Endothelial cell of hepatic sinusoid (primary cell): Measurements from ENCODE around the gene CEL.
"Not testable (repeated sequence)": the region's sequence is repeated elsewhere in the genome, so short reads cannot be mapped to it uniquely, and the experiment has no call there.

Source experiments
- in situ Hi-C: cut with HindIII; loops from 2 replicates; pipeline ENCODE4 v1.10.0; 2017; ENCODE audit warnings: low sequenced_read_pairs

CEL gene

GRCh38 chr9:133063159-133063499, 1.3 kb downstream of the CEL start:
- in situ Hi-C loops, result no loop called here

DNA sequence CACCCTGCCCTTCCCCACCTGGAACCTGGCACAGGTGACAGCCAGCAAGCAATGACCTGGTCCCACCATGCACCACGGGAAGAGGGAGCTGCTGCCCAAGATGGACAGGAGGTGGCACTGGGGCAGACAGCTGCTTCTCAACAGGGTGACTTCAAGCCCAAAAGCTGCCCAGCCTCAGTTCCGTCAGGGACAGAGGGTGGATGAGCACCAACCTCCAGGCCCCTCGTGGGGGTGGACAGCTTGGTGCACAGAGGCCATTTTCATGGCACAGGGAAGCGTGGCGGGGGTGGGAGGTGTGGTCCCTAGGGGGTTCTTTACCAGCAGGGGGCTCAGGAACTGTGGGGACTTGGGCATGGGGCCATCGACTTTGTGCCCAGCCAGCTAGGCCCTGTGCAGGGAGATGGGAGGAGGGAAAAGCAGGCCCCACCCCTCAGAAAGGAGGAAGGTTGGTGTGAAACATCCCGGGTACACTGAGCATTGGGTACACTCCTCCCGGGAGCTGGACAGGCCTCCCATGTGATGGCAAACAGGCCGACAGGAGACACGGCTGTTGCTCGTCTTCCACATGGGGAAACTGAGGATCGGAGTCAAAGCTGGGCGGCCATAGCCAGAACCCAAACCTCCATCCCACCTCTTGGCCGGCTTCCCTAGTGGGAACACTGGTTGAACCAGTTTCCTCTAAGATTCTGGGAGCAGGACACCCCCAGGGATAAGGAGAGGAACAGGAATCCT, 1.9 kb downstream of the CEL start:
- in situ Hi-C loops, result no loop called here

- in situ Hi-C loops, result no loop called here
Observed at GRCh38 chr9:133064241-133065069, 2.7 kb downstream of the CEL start.

- in situ Hi-C loops, result no loop called here
Observed at GRCh38 chr9:133065070-133065388, 3.2 kb downstream of the CEL start.

DNA sequence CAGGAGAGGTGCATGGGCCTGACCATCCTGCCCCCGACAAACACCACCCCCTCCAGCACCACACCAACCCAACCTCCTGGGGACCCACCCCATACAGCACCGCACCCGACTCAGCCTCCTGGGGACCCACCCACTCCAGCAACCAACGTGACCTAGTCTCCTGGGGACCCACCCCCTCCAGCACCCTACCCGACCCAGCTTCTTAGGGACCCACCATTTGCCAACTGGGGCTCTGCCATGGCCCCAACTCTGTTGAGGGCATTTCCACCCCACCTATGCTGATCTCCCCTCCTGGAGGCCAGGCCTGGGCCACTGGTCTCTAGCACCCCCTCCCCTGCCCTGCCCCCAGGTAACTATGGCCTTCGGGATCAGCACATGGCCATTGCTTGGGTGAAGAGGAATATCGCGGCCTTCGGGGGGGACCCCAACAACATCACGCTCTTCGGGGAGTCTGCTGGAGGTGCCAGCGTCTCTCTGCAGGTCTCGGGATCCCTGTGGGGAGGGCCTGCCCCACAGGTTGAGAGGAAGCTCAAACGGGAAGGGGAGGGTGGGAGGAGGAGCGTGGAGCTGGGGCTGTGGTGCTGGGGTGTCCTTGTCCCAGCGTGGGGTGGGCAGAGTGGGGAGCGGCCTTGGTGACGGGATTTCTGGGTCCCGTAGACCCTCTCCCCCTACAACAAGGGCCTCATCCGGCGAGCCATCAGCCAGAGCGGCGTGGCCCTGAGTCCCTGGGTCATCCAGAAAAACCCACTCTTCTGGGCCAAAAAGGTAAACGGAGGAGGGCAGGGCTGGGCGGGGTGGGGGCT, 4.6 kb downstream of the CEL start:
- in situ Hi-C loops, result no loop called here

DNA sequence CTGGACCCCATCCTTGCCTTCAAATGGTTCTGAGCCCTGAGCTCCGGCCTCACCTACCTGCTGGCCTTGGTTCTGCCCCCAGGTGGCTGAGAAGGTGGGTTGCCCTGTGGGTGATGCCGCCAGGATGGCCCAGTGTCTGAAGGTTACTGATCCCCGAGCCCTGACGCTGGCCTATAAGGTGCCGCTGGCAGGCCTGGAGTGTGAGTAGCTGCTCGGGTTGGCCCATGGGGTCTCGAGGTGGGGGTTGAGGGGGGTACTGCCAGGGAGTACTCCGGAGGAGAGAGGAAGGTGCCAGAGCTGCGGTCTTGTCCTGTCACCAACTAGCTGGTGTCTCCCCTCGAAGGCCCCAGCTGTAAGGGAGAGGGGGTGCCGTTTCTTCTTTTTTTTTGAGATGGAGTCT, 5.2 kb downstream of the CEL start:
- in situ Hi-C loops, result no loop called here

- in situ Hi-C loops, result no loop called here
Observed at GRCh38 chr9:133067813-133068212, 6.0 kb downstream of the CEL start.

DNA sequence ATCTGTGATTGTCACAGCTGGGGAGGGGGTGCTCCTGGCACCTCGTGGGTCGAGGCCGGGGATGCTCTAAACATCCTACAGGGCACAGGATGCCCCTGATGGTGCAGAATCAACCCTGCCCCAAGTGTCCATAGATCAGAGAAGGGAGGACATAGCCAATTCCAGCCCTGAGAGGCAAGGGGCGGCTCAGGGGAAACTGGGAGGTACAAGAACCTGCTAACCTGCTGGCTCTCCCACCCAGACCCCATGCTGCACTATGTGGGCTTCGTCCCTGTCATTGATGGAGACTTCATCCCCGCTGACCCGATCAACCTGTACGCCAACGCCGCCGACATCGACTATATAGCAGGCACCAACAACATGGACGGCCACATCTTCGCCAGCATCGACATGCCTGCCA, 6.7 kb downstream of the CEL start:
- in situ Hi-C loops, result not testable (repeated sequence)

- in situ Hi-C loops, result not testable (repeated sequence)
Observed at GRCh38 chr9:133070500-133070961, 8.8 kb downstream of the CEL start.

- in situ Hi-C loops, result not testable (repeated sequence)
Observed at GRCh38 chr9:133070985-133071384, 9.2 kb downstream of the CEL start.

DNA sequence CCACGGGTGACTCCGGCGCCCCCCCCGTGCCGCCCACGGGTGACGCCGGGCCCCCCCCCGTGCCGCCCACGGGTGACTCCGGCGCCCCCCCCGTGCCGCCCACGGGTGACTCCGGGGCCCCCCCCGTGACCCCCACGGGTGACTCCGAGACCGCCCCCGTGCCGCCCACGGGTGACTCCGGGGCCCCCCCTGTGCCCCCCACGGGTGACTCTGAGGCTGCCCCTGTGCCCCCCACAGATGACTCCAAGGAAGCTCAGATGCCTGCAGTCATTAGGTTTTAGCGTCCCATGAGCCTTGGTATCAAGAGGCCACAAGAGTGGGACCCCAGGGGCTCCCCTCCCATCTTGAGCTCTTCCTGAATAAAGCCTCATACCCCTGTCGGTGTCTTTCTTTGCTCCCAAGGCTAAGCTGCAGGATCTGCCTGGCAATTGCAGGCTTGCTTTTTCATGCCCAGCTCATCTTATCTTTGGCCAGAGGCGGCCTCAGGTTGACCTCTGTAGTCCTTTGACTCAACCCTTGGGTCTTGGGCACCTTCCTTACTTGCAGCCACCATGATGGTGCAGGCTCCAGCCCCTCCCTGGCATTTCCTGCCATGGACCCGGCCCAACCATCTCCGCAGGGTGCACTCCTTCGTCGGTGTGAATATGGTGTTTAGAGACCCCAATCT, 9.8 kb downstream of the CEL start:
- in situ Hi-C loops, result no loop called here

DNA sequence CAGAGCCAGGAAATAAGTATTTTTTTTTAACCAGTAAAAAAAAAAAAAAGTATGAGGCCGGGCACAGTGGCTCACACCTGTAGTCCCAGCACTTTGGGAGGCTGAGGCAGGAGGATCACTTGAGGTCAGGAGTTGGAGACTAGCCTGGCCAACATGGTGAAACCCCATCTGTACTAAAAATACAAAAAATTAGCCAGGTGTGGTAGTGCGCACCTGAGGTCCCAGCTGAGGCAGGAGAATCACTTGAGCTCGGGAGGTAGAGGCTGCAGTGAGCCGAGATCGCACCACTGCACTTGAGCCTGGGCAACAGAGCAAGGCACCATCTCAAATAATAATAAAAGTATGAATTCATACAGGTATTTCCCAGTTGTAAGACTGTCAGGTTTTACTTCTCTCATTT, 10.4 kb downstream of the CEL start:
- in situ Hi-C loops, result not testable (repeated sequence)

DNA sequence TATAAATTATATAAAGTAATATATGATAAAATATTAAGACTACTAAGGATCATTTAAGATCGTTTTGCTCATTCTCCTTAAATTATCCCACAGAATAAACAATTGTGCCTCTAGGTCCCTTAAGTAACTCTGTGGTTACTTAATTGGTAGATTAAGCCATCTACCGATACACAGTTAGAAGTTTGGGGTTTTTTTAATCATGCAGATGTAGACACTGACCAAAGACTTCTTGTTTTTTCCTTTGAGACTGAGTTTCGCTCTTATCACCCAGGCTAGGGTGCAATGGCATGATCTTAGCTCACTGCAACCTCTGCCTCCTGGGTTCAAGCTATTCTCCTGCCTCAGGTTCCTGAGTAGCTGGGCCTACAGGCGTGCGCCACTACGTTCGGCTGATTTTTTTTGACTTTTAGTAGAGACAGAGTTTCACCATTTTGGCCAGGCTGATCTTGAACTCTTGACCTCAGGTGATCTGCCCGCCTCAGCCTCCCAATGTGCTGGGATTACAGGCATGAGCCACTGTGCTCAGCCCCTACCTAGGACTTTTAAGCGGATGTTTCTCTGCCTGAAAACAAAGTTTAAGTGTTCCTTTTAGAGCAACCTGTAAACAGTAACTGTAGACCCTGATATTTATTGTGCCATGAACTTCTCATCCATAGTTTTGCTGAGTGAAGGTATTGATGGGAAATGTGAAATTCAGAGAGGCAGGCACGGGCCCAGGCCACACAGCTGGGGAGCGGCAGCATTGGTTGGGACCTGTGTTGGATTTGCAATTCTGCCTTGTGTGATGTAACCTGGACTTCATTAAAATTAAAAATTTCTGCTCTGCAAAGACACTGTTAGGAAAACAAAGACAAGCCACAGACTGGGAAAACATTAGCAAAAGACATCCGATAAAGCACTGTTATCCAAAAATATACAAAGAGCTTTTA, 11.6 kb downstream of the CEL start:
- in situ Hi-C loops, result no loop called here

DNA sequence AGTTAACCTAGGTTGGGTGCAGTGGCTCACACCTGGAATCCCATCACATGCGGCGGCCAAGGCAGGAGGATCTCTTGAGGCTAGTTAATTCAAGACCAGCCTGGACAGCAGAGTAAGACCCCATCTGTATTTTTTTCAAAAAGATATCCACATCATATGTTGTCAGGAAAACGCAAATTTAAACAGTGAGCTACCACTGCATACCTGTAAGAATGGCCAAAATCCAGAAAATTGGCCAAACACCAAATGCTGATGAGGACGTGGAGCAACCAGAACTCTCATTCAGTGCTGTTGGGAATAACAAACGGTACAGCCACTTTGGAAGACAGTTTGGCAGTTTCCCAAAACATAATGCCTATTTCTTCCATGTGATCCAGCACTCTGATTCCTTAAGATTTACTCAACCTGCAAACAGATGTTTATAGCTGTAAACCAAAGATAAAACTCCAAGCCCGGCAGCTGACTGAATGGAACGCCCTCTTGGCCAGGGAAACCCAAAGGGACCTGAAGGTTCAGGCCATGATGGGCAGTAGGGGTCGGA, 12.4 kb downstream of the CEL start:
- in situ Hi-C loops, result no loop called here

DNA sequence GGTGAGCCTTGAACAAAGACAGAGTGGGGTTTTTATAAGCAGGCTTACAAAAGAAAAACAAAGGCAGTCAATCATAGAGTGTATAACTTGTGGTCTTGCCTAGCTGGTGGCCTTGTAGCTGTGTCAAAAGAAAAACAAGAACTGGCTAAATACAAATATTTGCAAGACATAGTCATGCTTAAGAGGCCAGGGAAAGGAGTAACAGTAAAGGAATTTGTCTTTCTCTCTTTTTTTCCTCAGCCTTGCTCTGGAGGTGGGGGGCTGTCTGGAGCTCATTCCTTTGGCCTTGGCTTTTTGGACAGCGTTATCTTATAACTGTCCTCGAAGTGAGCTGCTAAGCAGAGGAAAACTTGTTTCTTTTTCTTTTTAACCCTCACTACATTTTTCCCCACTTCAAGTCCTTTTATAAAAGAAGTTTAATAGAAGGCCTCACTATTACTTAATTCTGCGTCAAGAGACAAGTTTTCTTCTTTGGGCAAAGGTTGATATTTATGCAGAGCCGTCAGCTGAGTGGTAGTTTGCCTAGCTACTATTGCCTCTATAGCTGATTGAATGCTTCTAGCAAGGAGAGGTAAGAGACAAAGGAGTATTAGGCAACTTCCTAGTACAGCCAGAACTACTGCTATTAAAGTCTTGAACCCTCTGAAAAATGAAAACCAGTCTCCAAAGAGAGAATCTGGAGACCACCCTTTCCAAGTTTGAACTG, 14.3 kb downstream of the CEL start:
- in situ Hi-C loops, result loop anchor here (5.0 kb wide), 1 partner anchor 41 kb away; no protein-coding TSS in a partner anchor

- in situ Hi-C loops, result loop anchor here (5.0 kb wide), 1 partner anchor 41 kb away; no protein-coding TSS in a partner anchor
Observed at GRCh38 chr9:133076691-133077090, 14.9 kb downstream of the CEL start.

DNA sequence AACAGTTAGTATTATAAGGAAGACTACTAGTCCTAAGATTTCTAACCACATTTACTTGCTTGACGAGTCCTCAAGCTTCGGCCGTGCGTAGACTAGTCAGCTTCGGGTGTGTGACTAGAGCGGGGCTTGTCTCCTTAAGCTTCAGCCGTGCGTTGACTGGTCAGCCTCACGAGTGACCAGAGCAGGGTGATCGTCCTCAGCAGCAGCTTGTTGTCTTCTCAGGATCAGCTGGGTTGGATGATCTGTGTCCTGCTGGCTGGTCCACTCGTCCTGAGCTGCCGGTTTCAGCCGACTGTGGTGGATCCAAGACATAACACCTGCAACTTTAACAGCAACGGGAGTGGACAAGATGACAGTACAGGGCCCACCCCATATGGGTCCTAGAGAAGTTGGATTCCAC, 16.7 kb downstream of the CEL start:
- in situ Hi-C loops, result loop anchor here (5.0 kb wide), 1 partner anchor 39 kb away; no protein-coding TSS in a partner anchor

GRCh38 chr9:133080161-133080560, 18.4 kb downstream of the CEL start:
- in situ Hi-C loops, result no loop called here
